K562 (cell line): ENCODE results near the gene LTA. TPM values are rescaled to one million over a fixed set of nuclear protein-coding genes. Genes with fewer than 3 reads are reported as not detected.

Source experiments
- EHMT2 ChIP-seq: fragments of 450-650 bp; IDR thresholded peaks from 2 replicates; pipeline ENCODE4 v1.6.1; 2018; ENCODE audit warnings: antibody characterized with exemption
- ELF4 ChIP-seq: fragments of 450-650 bp; formaldehyde crosslinking; IDR thresholded peaks from 2 replicates; pipeline ENCODE4 v1.4.0; 2022; ENCODE audit warnings: missing genetic modification characterization
- HDAC3 ChIP-seq: fragments of 450-650 bp; IDR thresholded peaks from 2 replicates; pipeline ENCODE4 v1.6.1; 2018; ENCODE audit warnings: borderline replicate concordance, mild to moderate bottlenecking, moderate library complexity; ENCODE audit not compliant: partially characterized antibody
- JUN ChIP-seq, 2 experiments: sonication (generic) in 1 of 2; formaldehyde crosslinking in 1 of 2; IDR thresholded peaks; 2 replicates each; pipeline versions ENCODE4 v1.6.1 to v1.8.0; 2012 to 2022; ENCODE audit warnings: borderline replicate concordance in 2 of 2, mild to moderate bottlenecking in 2 of 2, improper control_type of control experiment in 1 of 2, low read depth in 1 of 2, low read length in 1 of 2, missing genetic modification reagents in 1 of 2
- KAT7 ChIP-seq: sonication (generic); formaldehyde crosslinking; IDR thresholded peaks from 2 replicates; pipeline ENCODE4 v1.8.0; 2022; ENCODE audit warnings: missing genetic modification reagents, mild to moderate bottlenecking, borderline replicate concordance
- KLF13 ChIP-seq: fragments of 450-650 bp; IDR thresholded peaks from 2 replicates; pipeline ENCODE4 v1.6.1; 2016; ENCODE audit warnings: missing genetic modification characterization, low read depth, mild to moderate bottlenecking, missing compliant biosample characterization, moderate library complexity, borderline replicate concordance
- MTA1 ChIP-seq: fragments of 450-650 bp; IDR thresholded peaks from 2 replicates; pipeline ENCODE4 v1.6.1; 2017; ENCODE audit warnings: borderline replicate concordance
- NCOA1 ChIP-seq: fragments of 450-650 bp; IDR thresholded peaks from 2 replicates; pipeline ENCODE4 v1.6.1; 2016; ENCODE audit warnings: low read depth
- NFE2 ChIP-seq: IDR thresholded peaks from 2 replicates; pipeline ENCODE4 v1.6.1; 2014; ENCODE audit warnings: antibody characterized with exemption, low read depth
- NFRKB ChIP-seq: fragments of 450-650 bp; IDR thresholded peaks from 2 replicates; pipeline ENCODE4 v1.6.1; 2016; ENCODE audit warnings: low read depth
- NR2C2 ChIP-seq, 2 experiments: fragments of 200-800 bp in 1 of 2; sonication (Bioruptor generic) in 1 of 2; sonication (generic) in 1 of 2; formaldehyde crosslinking in 1 of 2; IDR thresholded peaks; 2 replicates each; pipeline versions ENCODE4 v1.6.1 to v1.8.0; 2016 to 2022; ENCODE audit warnings: mild to moderate bottlenecking in 1 of 2, missing compliant biosample characterization in 1 of 2, missing genetic modification characterization in 1 of 2, missing genetic modification reagents in 1 of 2
- NR4A1 ChIP-seq, 2 experiments: fragments of 250-450 bp in 1 of 2; fragments of 450-650 bp in 1 of 2; sonication (Bioruptor Pico) in 1 of 2; IDR thresholded peaks; 2 replicates each; pipeline versions ENCODE4 v1.4.0 to v1.6.1; 2016 to 2020; ENCODE audit warnings: mild to moderate bottlenecking in 2 of 2, missing compliant biosample characterization in 1 of 2, missing genetic modification characterization in 1 of 2, moderate library complexity in 1 of 2
- RBFOX2 ChIP-seq: fragments of 200-400 bp; formaldehyde crosslinking; IDR thresholded peaks from 2 replicates; pipeline ENCODE4 v1.6.1; 2017; ENCODE audit warnings: low read depth, mild to moderate bottlenecking, low read length, moderate library complexity
- TCF15 ChIP-seq: fragments of 250-450 bp; sonication (Bioruptor Pico); IDR thresholded peaks from 2 replicates; pipeline ENCODE4 v1.8.0; 2022; ENCODE audit warnings: moderate library complexity, mild to moderate bottlenecking, inconsistent platforms
- TOE1 ChIP-seq, 2 experiments: fragments of 450-650 bp in 1 of 2; sonication (generic) in 1 of 2; formaldehyde crosslinking in 1 of 2; IDR thresholded peaks; 2 replicates each; pipeline versions ENCODE4 v1.7.1 to v1.8.0; 2016 to 2022; ENCODE audit warnings: borderline replicate concordance in 2 of 2, mild to moderate bottlenecking in 2 of 2, antibody characterized with exemption in 1 of 2, inconsistent platforms in 1 of 2, low read depth in 1 of 2, missing genetic modification reagents in 1 of 2, moderate library complexity in 1 of 2
- YY1 ChIP-seq, 3 experiments: IDR thresholded peaks; 2 replicates each; pipeline ENCODE4 v1.6.1; 2011; ENCODE audit warnings: low read length in 2 of 3, mild to moderate bottlenecking in 2 of 3, moderate library complexity in 2 of 3, borderline replicate concordance in 1 of 3, control low read depth in 1 of 3, low read depth in 1 of 3; ENCODE audit not compliant: insufficient read depth in 3 of 3, insufficient replicate concordance in 2 of 3, control insufficient read depth in 1 of 3, insufficient read length in 1 of 3; ENCODE audit errors: extremely low read depth in 1 of 3
- ZBTB33 ChIP-seq: sonication (generic); formaldehyde crosslinking; IDR thresholded peaks from 2 replicates; pipeline ENCODE4 v1.8.1; 2023; ENCODE audit warnings: mild to moderate bottlenecking, missing genetic modification reagents
- ZC3H4 ChIP-seq: sonication (generic); formaldehyde crosslinking; IDR thresholded peaks from 2 replicates; pipeline ENCODE4 v1.9.0; 2021; ENCODE audit warnings: missing genetic modification reagents, borderline replicate concordance
- ZNF507 ChIP-seq: conservative IDR thresholded peaks from 2 replicates; pipeline ENCODE4 v1.6.1; 2017; ENCODE audit warnings: missing genetic modification characterization, missing compliant biosample characterization
- ZNF583 ChIP-seq: fragments of 250-450 bp; sonication (Bioruptor Pico); IDR thresholded peaks from 2 replicates; pipeline ENCODE4 v1.4.0; 2020
- polyA plus RNA-seq, 8 experiments: library from polyadenylated mRNA; depleted of rRNA in 4 of 8; stranded (reverse) in 5 of 8; unstranded in 3 of 8; fragments of >200 nt; fragmentation: Nextera tagmentation in 2 of 8; fragmentation: Illumina TruSeq in 1 of 8; extraction: Ambion mirVana in 2 of 8; extraction: Trizol in 1 of 8; gene quantifications; 2 replicates each; pipeline versions ENCODE4 v1.2.1 to v1.2.3, GENCODE V29; 2011 to 2014; ENCODE audit warnings: inconsistent platforms in 1 of 8, missing spikeins in 1 of 8
- total RNA-seq, 7 experiments: library from RNA; depleted of rRNA in 6 of 7; stranded (reverse); fragments of >200 nt in 6 of 7; fragmentation: Illumina TruSeq in 2 of 7; extraction: Trizol in 2 of 7; gene quantifications; 2 replicates each; pipeline versions ENCODE4 v1.2.1 to v1.2.3, GENCODE V29; 2011 to 2021; ENCODE audit warnings: low replicate concordance in 1 of 7
- TF ChIP-seq, protein P1 (sequence below): sonication (generic); formaldehyde crosslinking; IDR thresholded peaks from 2 replicates; pipeline ENCODE4 v1.8.0; 2022; ENCODE audit warnings: mild to moderate bottlenecking, low read depth, missing genetic modification reagents

LTA gene
- total and polyA plus RNA-seq, 9 of the 15 experiments (the other 6 are each of a cell fraction or from before 2014, with no cell fraction given): 0.80 TPM; not detected in 8

DNA sequence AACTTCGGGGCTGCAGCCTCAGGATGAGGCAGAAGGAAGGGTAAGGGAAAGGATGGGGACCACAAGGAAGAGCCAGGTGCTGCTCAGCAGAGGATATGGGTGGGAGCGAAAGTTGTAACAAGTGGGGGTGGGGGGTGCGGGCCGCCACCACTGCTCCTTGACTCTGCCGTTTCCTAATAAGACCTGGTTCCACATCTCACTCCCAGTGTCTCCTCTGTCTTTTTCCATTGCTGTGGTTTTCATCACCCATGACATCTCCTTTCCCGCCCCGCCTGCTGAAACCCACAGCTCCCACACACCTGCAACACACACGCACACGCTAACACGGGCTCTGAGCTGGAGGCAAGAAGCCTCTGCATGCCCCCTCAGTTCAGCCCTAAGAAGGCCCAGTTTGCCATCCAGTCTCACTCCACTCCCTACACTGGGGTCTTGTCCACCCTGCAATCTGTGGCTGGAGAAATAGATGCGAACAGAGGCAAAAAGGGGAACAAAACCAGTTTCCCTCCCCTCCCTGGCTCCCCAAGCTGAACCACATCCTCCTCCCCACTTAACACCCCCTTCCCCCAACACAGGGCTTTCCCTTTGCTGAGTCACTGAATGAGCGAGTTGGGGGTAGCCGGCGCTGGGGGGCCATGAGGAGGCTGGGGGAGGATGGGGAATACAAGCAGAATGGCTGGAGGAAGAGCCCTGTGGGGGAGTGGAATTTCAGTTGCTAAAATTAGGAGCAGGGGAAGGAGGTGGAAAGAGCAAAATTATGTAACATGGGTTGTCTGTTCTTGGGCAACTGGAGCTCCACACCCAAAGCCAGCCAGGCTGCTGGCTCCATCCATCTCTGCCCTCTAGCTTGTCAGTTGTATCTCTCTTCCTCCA is 13.2 kb upstream of the LTA start (continued):
- TF ChIP-seq NCOA1 (peak; percentile 24; the same call in 1 of the 2 replicates), ZC3H4 (CRISPR knock-in tag) (no peak), NFE2 (peak; percentile 97), ZBTB33 (CRISPR knock-in tag) (0 out of 2 replicates have a peak, but pooled peaks have one; percentile 19), ZNF507 (tag) (no peak), ZNF583 (0 out of 2 replicates have a peak, but pooled peaks have one; percentile 53), ELF4 (0 out of 2 replicates have a peak, but pooled peaks have one; percentile 3), YY1 (IDR thresholded peaks at IDR 0.05; ENCODE audit: borderline replicate concordance in 1 of 3, control insufficient read depth in 1 of 3, extremely low read depth in 1 of 3, insufficient read depth in 3 of 3, insufficient read length in 1 of 3, insufficient replicate concordance in 2 of 3, low read depth in 1 of 3, low read length in 2 of 3) (peak in 1 of 3 experiments; percentile 31), NR4A1 (CRISPR knock-in tag; IDR thresholded peaks at IDR 0.05) (no peak), NR4A1 (tag; IDR thresholded peaks at IDR 0.05) (no peak), NR2C2 (CRISPR knock-in tag; IDR thresholded peaks at IDR 0.05) (no peak), NR2C2 (tag; IDR thresholded peaks at IDR 0.05) (peak; percentile 47; the same call in 1 of the 2 replicates), HDAC3 (peak; percentile 72), EHMT2 (no peak), NFRKB (0 out of 2 replicates have a peak, but pooled peaks have one; percentile 12), TCF15 (CRISPR knock-in tag) (no peak), KLF13 (no peak), RBFOX2 (peak; percentile 61), MTA1 (peak; percentile 17; the same call in 1 of the 2 replicates), TOE1 (IDR thresholded peaks at IDR 0.05; ENCODE audit: borderline replicate concordance) (0 out of 2 replicates have a peak, but pooled peaks have one; percentile 28), TOE1 (CRISPR knock-in tag; IDR thresholded peaks at IDR 0.05; ENCODE audit: borderline replicate concordance, low read depth) (no peak), KAT7 (CRISPR knock-in tag) (no peak), JUN (IDR thresholded peaks at IDR 0.05; ENCODE audit: borderline replicate concordance, low read depth, low read length) (peak; percentile 4; the same call in 1 of the 2 replicates), JUN (CRISPR knock-in tag; IDR thresholded peaks at IDR 0.05; ENCODE audit: borderline replicate concordance) (0 out of 2 replicates have a peak, but pooled peaks have one; percentile 35)
- TF ChIP-seq, protein P1, sequence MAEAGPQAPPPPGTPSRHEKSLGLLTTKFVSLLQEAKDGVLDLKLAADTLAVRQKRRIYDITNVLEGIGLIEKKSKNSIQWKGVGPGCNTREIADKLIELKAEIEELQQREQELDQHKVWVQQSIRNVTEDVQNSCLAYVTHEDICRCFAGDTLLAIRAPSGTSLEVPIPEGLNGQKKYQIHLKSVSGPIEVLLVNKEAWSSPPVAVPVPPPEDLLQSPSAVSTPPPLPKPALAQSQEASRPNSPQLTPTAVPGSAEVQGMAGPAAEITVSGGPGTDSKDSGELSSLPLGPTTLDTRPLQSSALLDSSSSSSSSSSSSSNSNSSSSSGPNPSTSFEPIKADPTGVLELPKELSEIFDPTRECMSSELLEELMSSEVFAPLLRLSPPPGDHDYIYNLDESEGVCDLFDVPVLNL (CRISPR knock-in tag): no peak
